ENCODE measurements around the gene CFAP100. TPM values are rescaled to one million over a fixed set of nuclear protein-coding genes. Genes with fewer than 3 reads are reported as not detected.

CFAP100 gene
- total RNA-seq, 1 donor from 2014 or later = not detected

GRCh38 chr3:126479642-126480041 is 84.9 kb downstream of the CFAP100 start:
- no peak for DNase-seq (ENCODE audit: low read depth)
- no peak overlapping the region for H3K4me3 ChIP-seq (ENCODE audit: low read depth, low read length)
- no peak for TF ChIP-seq CTCF (conservative IDR thresholded peaks at IDR 0.05; ENCODE audit: low read depth, low read length)

GRCh38 chr3:126480206-126480605 is 85.5 kb downstream of the CFAP100 start:
- H3K4me3 ChIP-seq (ENCODE audit: low read depth, low read length) = no peak overlapping the region
- TF ChIP-seq CTCF (conservative IDR thresholded peaks at IDR 0.05; ENCODE audit: low read depth, low read length) = no peak
- DNase-seq (ENCODE audit: low read depth) = no peak

GRCh38 chr3:126480861-126481260 is 86.2 kb downstream of the CFAP100 start:
- no peak for TF ChIP-seq CTCF (conservative IDR thresholded peaks at IDR 0.05; ENCODE audit: low read depth, low read length)
- no peak overlapping the region for H3K4me3 ChIP-seq (ENCODE audit: low read depth, low read length)
- DNase-seq (ENCODE audit: low read depth) = no peak

GRCh38 chr3:126481808-126482502 is 87.2 kb downstream of the CFAP100 start:
- no peak for DNase-seq (ENCODE audit: low read depth)
- TF ChIP-seq CTCF (conservative IDR thresholded peaks at IDR 0.05; ENCODE audit: low read depth, low read length) = no peak
- no peak overlapping the region for H3K4me3 ChIP-seq (ENCODE audit: low read depth, low read length)

GRCh38 chr3:126482503-126483255 is 88.0 kb downstream of the CFAP100 start:
- no peak overlapping the region for H3K4me3 ChIP-seq (ENCODE audit: low read depth, low read length)
- no peak for TF ChIP-seq CTCF (conservative IDR thresholded peaks at IDR 0.05; ENCODE audit: low read depth, low read length)
- no peak for DNase-seq (ENCODE audit: low read depth)

GRCh38 chr3:126483321-126483761 is 88.6 kb downstream of the CFAP100 start:
- no peak for DNase-seq (ENCODE audit: low read depth)
- no peak overlapping the region for H3K4me3 ChIP-seq (ENCODE audit: low read depth, low read length)
- TF ChIP-seq CTCF (conservative IDR thresholded peaks at IDR 0.05; ENCODE audit: low read depth, low read length) = no peak

All from epithelial cell of proximal tubule (primary cell).